Tibial artery (tissue), 4 donors: ENCODE data around the gene HSPA14.

Source experiments
- DNase-seq, 2 donors: peaks; one replicate each; pipeline ENCODE4 v3.0.0-alpha.2; 2019
- H3K27ac ChIP-seq, 2 donors: fragments of 200-600 bp; sonication (generic) in 1 of 2; 1 replicate in 1 of 2; 2 replicates in 1 of 2; pipeline ENCODE4 v1.5.1; 2018 to 2019; ENCODE audit warnings: mild to moderate bottlenecking in 1 of 2
- H3K27me3 ChIP-seq, 2 donors: fragments of 200-600 bp; sonication (generic) in 1 of 2; one replicate each; pipeline versions ENCODE4 v1.5.1 to v1.6.0; 2016 to 2019
- H3K36me3 ChIP-seq, 3 donors: fragments of 200-600 bp; sonication (generic) in 2 of 3; one replicate each; pipeline ENCODE4 v1.5.1; 2016 to 2019; ENCODE audit warnings: mild to moderate bottlenecking in 2 of 3
- H3K4me1 ChIP-seq, 4 donors: fragments of 200-600 bp; sonication (generic) in 2 of 4; 1 replicate in 3 of 4; 2 replicates in 1 of 4; pipeline ENCODE4 v1.5.1; 2016 to 2019
- H3K4me3 ChIP-seq, 2 donors: fragments of 200-600 bp; sonication (generic) in 1 of 2; 1 replicate in 1 of 2; 2 replicates in 1 of 2; pipeline ENCODE4 v1.5.1; 2018 to 2019; ENCODE audit warnings: mild to moderate bottlenecking in 2 of 2
- H3K9me3 ChIP-seq, 3 donors: fragments of 200-600 bp; sonication (generic) in 1 of 3; one replicate each; pipeline ENCODE4 v1.5.1; 2016 to 2019
- intact Hi-C: fragments of 100-400 bp; cut with DNase I; formaldehyde crosslinking; loops from one replicate; pipeline ENCODE4 v1.15.0; 2023; ENCODE audit warnings: low total_unique reads
- TF ChIP-seq, protein P1 (sequence below), 2 experiments: fragments of 200-600 bp in 1 of 2; fragments of 450-650 bp in 1 of 2; IDR thresholded peaks; one replicate each; pipeline ENCODE4 v1.5.1; 2017 to 2019; ENCODE audit warnings: antibody characterized with exemption in 2 of 2, mild to moderate bottlenecking in 1 of 2, moderate library complexity in 1 of 2

Gene HSPA14

DNA sequence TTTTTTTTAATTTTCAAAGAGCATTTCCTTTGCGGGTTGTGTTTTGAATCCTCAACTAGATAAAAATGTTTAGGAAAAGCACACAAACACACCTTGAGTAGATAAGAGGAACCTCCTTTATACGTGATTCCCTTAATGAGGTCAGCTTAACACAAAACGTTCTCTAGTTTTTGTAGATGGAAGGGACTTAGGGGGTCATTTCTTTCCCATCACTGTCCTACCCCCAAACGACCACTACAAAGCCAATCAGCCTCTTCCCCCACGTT, 41.8 kb downstream of the HSPA14 start:
- no peak for DNase-seq
- H3K27ac ChIP-seq = no peak overlapping the region
- H3K4me3 ChIP-seq = peak overlapping the region; percentile 97 to 99
- peaks cover 0 to 25% (median 12%) of the 10 kb centered on the region in 4 donors for H3K4me1 ChIP-seq
- H3K9me3 ChIP-seq = no peaks in the 10 kb centered on the region
- intact Hi-C loops = loop anchor here (5.0 kb wide), 1 partner anchor 43 kb away; the partner anchor contains the start of genes CDNF, HSPA14 and MSANTD7
- H3K27me3 ChIP-seq = no peaks in the 10 kb centered on the region
- TF ChIP-seq, protein P1, sequence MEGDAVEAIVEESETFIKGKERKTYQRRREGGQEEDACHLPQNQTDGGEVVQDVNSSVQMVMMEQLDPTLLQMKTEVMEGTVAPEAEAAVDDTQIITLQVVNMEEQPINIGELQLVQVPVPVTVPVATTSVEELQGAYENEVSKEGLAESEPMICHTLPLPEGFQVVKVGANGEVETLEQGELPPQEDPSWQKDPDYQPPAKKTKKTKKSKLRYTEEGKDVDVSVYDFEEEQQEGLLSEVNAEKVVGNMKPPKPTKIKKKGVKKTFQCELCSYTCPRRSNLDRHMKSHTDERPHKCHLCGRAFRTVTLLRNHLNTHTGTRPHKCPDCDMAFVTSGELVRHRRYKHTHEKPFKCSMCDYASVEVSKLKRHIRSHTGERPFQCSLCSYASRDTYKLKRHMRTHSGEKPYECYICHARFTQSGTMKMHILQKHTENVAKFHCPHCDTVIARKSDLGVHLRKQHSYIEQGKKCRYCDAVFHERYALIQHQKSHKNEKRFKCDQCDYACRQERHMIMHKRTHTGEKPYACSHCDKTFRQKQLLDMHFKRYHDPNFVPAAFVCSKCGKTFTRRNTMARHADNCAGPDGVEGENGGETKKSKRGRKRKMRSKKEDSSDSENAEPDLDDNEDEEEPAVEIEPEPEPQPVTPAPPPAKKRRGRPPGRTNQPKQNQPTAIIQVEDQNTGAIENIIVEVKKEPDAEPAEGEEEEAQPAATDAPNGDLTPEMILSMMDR (IDR thresholded peaks at IDR 0.05) = no peak
- H3K36me3 ChIP-seq = no peaks in the 10 kb centered on the region

DNA sequence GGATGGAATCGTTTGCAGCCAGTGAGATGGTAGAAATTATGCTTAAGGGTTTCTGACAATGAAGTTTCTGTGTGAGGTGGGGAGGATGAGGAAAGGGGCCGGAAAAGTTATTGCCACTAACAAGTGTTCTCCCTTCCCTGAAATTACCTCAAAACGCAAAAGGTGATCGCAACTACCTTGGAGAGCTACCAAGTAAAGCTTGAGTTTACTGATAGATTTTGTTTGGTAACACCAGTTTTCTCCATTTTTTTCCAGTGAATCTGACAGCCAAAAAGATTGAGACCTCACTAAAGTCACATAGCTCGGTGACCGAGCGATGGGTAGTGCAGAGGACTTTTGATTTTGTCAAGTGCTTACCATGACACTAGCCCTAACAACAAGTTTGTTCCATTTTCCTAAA, 42.1 kb downstream of the HSPA14 start:
- Histone ChIP-seq H3K27me3 (no peaks in the 10 kb centered on the region), H3K36me3 (no peaks in the 10 kb centered on the region), H3K27ac (no peak overlapping the region), H3K4me3 (no peak overlapping the region), H3K4me1 (peaks cover 0 to 25% (median 12%) of the 10 kb centered on the region in 4 donors), H3K9me3 (no peaks in the 10 kb centered on the region)
- no peak for DNase-seq
- intact Hi-C loops = no loop called here
- TF ChIP-seq, protein P1 (IDR thresholded peaks at IDR 0.05) = no peak

DNA sequence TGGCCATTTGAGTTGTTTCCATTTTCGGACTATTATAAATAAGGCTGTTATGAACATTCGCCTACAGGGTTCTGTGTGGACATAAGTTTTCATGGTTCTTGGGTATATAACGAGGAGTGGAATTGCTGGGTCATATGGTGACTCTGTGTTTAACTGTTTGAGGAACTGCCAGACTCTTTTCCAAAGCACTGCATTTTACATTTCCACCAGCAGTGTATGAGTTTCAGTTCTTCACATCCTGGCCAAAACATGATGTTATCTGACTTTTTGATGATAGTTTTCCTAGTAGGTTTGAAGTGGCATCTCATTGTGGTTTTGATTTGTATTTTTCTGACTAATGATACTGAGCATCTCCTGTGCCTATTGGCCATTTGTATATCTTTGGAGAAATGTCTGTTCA, 46.0 kb downstream of the HSPA14 start:
- intact Hi-C loops = no loop called here
- H3K27ac ChIP-seq = no peak overlapping the region
- peaks cover 0 to 11% (median 7%) of the 10 kb centered on the region in 4 donors for H3K4me1 ChIP-seq
- DNase-seq = no peak
- no peaks in the 10 kb centered on the region for H3K36me3 ChIP-seq
- H3K4me3 ChIP-seq = no peak overlapping the region
- no peaks in the 10 kb centered on the region for H3K9me3 ChIP-seq
- TF ChIP-seq, protein P1 (IDR thresholded peaks at IDR 0.05) = no peak
- no peaks in the 10 kb centered on the region for H3K27me3 ChIP-seq

DNA sequence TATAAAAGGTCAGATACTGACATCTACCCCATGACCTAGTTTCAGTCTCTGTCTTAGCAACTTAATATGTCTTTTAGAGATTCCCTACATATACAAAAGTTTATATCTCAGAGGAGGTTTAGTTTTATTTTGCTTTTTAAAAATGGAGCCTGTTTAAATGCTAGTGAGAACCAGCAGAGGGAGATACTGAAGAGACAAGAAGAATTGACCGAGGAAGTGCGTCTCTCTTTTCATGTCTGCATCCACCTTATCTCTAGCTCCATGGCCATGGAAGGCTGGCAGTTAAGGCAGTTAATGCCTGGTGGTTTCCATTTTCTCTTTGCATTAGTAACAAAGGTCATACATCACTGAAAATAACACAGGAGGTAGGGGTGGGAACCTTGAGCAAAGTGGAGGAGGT, 51.2 kb downstream of the HSPA14 start:
- intact Hi-C loops = loop anchor here (5.0 kb wide), 1 partner anchor 58 kb away; no protein-coding TSS in a partner anchor
- DNase-seq = no peak
- Histone ChIP-seq H3K27ac (no peak overlapping the region), H3K4me1 (no peaks in the 10 kb centered on the region), H3K27me3 (no peaks in the 10 kb centered on the region), H3K36me3 (no peaks in the 10 kb centered on the region), H3K9me3 (no peaks in the 10 kb centered on the region), H3K4me3 (no peak overlapping the region)
- TF ChIP-seq, protein P1 (IDR thresholded peaks at IDR 0.05) = no peak

DNA sequence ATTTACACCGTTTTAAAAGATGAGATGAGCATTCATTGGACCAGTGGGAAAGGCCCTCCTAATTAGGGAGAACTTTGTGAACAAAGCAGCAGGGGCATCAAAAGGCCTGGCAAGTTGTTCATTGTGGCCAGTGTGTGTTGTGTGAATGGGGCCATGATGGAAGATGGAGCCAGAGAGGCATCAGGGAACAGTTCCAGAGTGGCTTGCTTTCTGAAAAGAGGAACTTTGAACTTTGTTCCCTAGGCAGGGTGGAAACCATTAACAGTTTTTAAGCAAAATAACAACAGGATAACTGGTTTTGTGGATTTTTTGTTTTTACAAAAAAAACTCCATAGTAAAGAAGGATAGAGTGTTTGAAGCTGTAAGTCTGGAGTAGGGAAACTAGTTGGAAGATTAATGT, 53.0 kb downstream of the HSPA14 start:
- Histone ChIP-seq H3K4me3 (no peak overlapping the region), H3K27me3 (no peaks in the 10 kb centered on the region), H3K27ac (no peak overlapping the region), H3K9me3 (no peaks in the 10 kb centered on the region), H3K4me1 (no peaks in the 10 kb centered on the region), H3K36me3 (no peaks in the 10 kb centered on the region)
- TF ChIP-seq, protein P1 (IDR thresholded peaks at IDR 0.05) = no peak
- intact Hi-C loops = no loop called here
- no peak for DNase-seq

DNA sequence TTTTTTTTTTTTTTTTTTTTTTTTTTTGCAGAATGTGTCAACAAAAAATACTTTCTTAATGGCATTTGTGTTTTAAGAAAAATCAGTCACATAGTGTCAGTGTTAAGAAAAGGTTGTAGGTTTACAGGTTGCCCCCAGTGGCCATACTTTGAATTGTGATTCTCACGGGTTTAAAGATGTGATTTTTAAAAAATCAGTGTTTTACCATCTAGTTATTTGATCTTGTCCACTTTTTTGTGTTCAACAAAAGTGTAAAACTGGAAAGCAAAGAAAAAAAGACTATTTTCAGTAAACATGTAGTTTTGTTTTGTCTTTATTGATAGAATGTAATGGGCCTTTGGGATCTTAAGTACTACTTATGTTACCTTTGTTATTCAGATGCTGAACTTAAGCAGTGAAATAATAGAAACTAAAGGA, 66.2 kb downstream of the HSPA14 start:
- Histone ChIP-seq H3K4me3 (no peak overlapping the region), H3K4me1 (no peaks in the 10 kb centered on the region), H3K27me3 (no peaks in the 10 kb centered on the region), H3K36me3 (peaks cover 11 to 28% (median 14%) of the 10 kb centered on the region in 3 donors), H3K9me3 (no peaks in the 10 kb centered on the region), H3K27ac (no peak overlapping the region)
- DNase-seq = no peak
- TF ChIP-seq, protein P1 (IDR thresholded peaks at IDR 0.05) = peak; percentile 44 to 47
- intact Hi-C loops = no loop called here
